Measurements from ENCODE around the gene UBE2R2. TPM values are rescaled to one million over a fixed set of nuclear protein-coding genes. Genes with fewer than 3 reads are reported as not detected.

The UBE2R2 gene
- total and polyA plus RNA-seq, 2 of the 8 experiments (the other 6 are each of a cell fraction or from before 2014, with no cell fraction given): 19.4 to 42.1 TPM

DNA sequence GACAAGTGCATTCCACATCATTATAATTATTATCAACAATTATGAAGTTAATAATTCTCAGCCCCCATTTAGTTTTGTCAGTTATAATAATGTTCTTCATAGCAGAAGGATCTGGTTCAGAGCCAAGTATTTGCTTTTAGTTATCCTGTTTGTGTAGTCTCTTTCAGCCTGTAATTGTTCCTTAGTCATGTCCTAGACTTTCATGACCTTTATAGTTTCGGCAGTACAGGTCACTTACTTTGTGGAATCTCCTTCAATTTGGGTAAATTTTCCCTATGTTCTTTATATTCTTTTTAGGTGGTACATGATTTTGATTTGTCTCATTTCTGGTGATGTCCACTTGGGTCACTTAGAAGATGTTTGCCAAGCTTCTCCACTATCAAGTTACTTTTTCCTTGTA lies 34.3 kb downstream of the UBE2R2 start:
- Histone ChIP-seq H2AFZ (ENCODE audit: low read length) (no peak overlapping the region), H3K4me2 (ENCODE audit: insufficient read depth in 1 of 2, low read depth in 2 of 2, low read length in 2 of 2) (no peak overlapping the region), H4K5ac (ENCODE audit: insufficient read length, low read depth, low read length) (no peak overlapping the region), H2BK120ac (replicated peaks; ENCODE audit: low read depth, low read length) (no peak overlapping the region), H3K27ac (ENCODE audit: low read depth, low read length) (no peak overlapping the region), H4K91ac (replicated peaks; ENCODE audit: insufficient read length, low read length) (no peak overlapping the region), H3K23ac (ENCODE audit: insufficient read length) (no peak overlapping the region), H3K79me1 (ENCODE audit: low read depth, low read length) (peaks cover 4% of the 10 kb centered on the region; the same call in 1 of the 2 replicates), H2BK15ac (ENCODE audit: low read length) (no peak overlapping the region), H3K4ac (replicated peaks; ENCODE audit: insufficient read length, low read depth, low read length) (no peak overlapping the region), H3K23me2 (ENCODE audit: low read depth, low read length) (no peaks in the 10 kb centered on the region), H3K79me2 (ENCODE audit: control insufficient read depth in 1 of 2, insufficient read depth in 2 of 2, low read length in 2 of 2) (peaks cover 0 to 97% of the 10 kb centered on the region in 2 experiments; a peak in 3 of 4 replicates), H3K14ac (ENCODE audit: insufficient read length) (no peak overlapping the region), H2BK12ac (ENCODE audit: low read depth, low read length) (no peak overlapping the region), H4K20me1 (replicated peaks in 1 of 2; ENCODE audit: control insufficient read depth in 1 of 2, insufficient read depth in 2 of 2, low read length in 2 of 2) (peaks cover 10% of the 10 kb centered on the region in 2 experiments), H3K27me3 (replicated peaks in 1 of 4; ENCODE audit: control insufficient read depth in 3 of 4, extremely low read depth in 1 of 4, insufficient read depth in 3 of 4, low read length in 3 of 4) (no peaks in the 10 kb centered on the region), H3K56ac (replicated peaks; ENCODE audit: insufficient read length, low read depth, low read length) (no peak overlapping the region), H3K4me1 (replicated peaks in 1 of 4; ENCODE audit: control insufficient read depth in 3 of 4, insufficient read depth in 4 of 4, low read length in 3 of 4) (peaks cover 0 to 6% (median 2%) of the 10 kb centered on the region in 4 experiments; a peak in 4 of 7 replicates), H3K36me3 (ENCODE audit: control insufficient read depth in 2 of 4, insufficient read depth in 4 of 4, low read length in 3 of 4) (no peaks in the 10 kb centered on the region), H3K18ac (ENCODE audit: extremely low read depth, low read length) (no peak overlapping the region), H3K4me3 (ENCODE audit: extremely low read depth in 1 of 4, insufficient read depth in 2 of 4, low read depth in 3 of 4, low read length in 4 of 4) (no peak overlapping the region), H3K9me3 (ENCODE audit: insufficient read depth in 2 of 2, low read depth in 1 of 2, low read length in 1 of 2) (no peaks in the 10 kb centered on the region), H2BK20ac (ENCODE audit: low read length) (no peak overlapping the region), H2BK5ac (ENCODE audit: low read depth, low read length) (no peak overlapping the region), H2AK5ac (ENCODE audit: low read depth, low read length) (no peak overlapping the region), H4K8ac (ENCODE audit: extremely low read depth, insufficient read depth, low read length) (no peak overlapping the region), H3K9ac (replicated peaks in 1 of 4; ENCODE audit: extremely low read depth in 1 of 4, low read depth in 3 of 4, low read length in 3 of 4) (no peak overlapping the region)
- POLR2A ChIA-PET (ENCODE audit: partially characterized antibody): no interaction called here
- DNase-seq (ENCODE audit: low read depth in 1 of 2, low spot score in 2 of 2): no peak
- CTCF ChIA-PET (ENCODE audit: partially characterized antibody): interaction anchor here (0.6 to 3.2 kb wide), 5 partner anchors 9 to 73 kb away, joined by 3 to 27 read pairs (median 8); no protein-coding TSS in a partner anchor
- 90% methylated on average over 1 of the region's 1 CpG; no CpG with 5 or more reads in 1 of the 2 experiments for WGBS, 2 experiments (ENCODE audit: extremely low coverage in 1 of 2, insufficient coverage in 1 of 2, insufficient read length in 1 of 2, insufficient replicate concordance in 2 of 2, low coverage in 1 of 2, low lambda C conversion rate in 2 of 2, missing lambda C conversion rate in 1 of 2)
- FAIRE-seq: no peak
- TF ChIP-seq POLR2A (IDR thresholded peaks at IDR 0.05; ENCODE audit: control extremely low read depth in 1 of 2, low read depth in 2 of 2, low read length in 2 of 2) (no peak), EGR1 (IDR thresholded peaks at IDR 0.05; ENCODE audit: borderline replicate concordance, low read depth, low read length) (no peak), NANOG (IDR thresholded peaks at IDR 0.05; ENCODE audit: insufficient read depth, low read depth, low read length, poor library complexity, severe bottlenecking) (no peak)
